IMR-90 (cell line): ENCODE data around the gene RANGRF. TPM values are rescaled to one million over a fixed set of nuclear protein-coding genes. Genes with fewer than 3 reads are reported as not detected.

Experiments used
- ATAC-seq: fragments of 200-7000 bp; cut with Tn5 transposase; 2 replicates; pipeline ENCODE4 v1.9.1; 2020; ENCODE audit warnings: low read depth, mild to moderate bottlenecking, moderate library complexity
- BruUV-seq: library from RNA; stranded (reverse); fragments of 400-500 nt; replicated peaks from 2 replicates; lab custom pipeline; 2021; lab: Mats Ljungman, UMichigan
- CTCF ChIA-PET: fragments of 300-600 bp; formaldehyde crosslinking; extraction: SDS; loops from one replicate; lab custom pipeline; 2021; ENCODE audit warnings: antibody characterized with exemption; lab: Yijun Ruan, JAX
- POLR2A ChIA-PET: fragments of 300-600 bp; sonication (Branson Sonifier 250); formaldehyde crosslinking; loops from one replicate; lab custom pipeline; 2022; ENCODE audit warnings: antibody characterized with exemption; ENCODE audit not compliant: unreplicated experiment; lab: Charles Lee
- DNase-seq: peaks from one replicate; pipeline ENCODE4 v3.0.0; 2013
- H2AFZ ChIP-seq: replicated peaks from 2 replicates; pipeline ENCODE3; 2013; ENCODE audit warnings: low read length, mild to moderate bottlenecking; ENCODE audit not compliant: poor library complexity
- H2AK5ac ChIP-seq: 2 replicates; pipeline ENCODE4 v1.6.1; 2013; ENCODE audit warnings: low read depth, low read length, inconsistent platforms
- H2AK9ac ChIP-seq: replicated peaks from 2 replicates; pipeline ENCODE3; 2013; ENCODE audit warnings: mild to moderate bottlenecking, low read depth, low read length, moderate library complexity; ENCODE audit not compliant: poor library complexity
- H2BK120ac ChIP-seq: 2 replicates; pipeline ENCODE4 v1.6.1; 2013; ENCODE audit warnings: low read depth, low read length, inconsistent platforms
- H2BK15ac ChIP-seq: 3 replicates; pipeline ENCODE4 v1.6.1; 2013; ENCODE audit warnings: low read depth, low read length, inconsistent platforms
- H2BK20ac ChIP-seq: 2 replicates; pipeline ENCODE4 v1.6.1; 2013; ENCODE audit warnings: low read depth, mild to moderate bottlenecking, inconsistent platforms, low read length, moderate library complexity
- H2BK5ac ChIP-seq: 2 replicates; pipeline ENCODE4 v1.6.1; 2013; ENCODE audit warnings: mild to moderate bottlenecking, low read depth, low read length, inconsistent platforms; ENCODE audit not compliant: poor library complexity, severe bottlenecking
- H3K14ac ChIP-seq: replicated peaks from 2 replicates; pipeline ENCODE4 v1.6.1; 2013; ENCODE audit warnings: low read depth, low read length, inconsistent platforms
- H3K18ac ChIP-seq: 2 replicates; pipeline ENCODE4 v1.6.1; 2013; ENCODE audit warnings: low read depth, low read length, control low read depth
- H3K23ac ChIP-seq: 2 replicates; pipeline ENCODE4 v1.6.1; 2013; ENCODE audit warnings: low read depth, low read length, inconsistent platforms
- H3K27ac ChIP-seq: 2 replicates; pipeline ENCODE4 v1.5.1; 2013; ENCODE audit warnings: mild to moderate bottlenecking, control low read depth, low read length; ENCODE audit not compliant: insufficient read depth
- H3K27me3 ChIP-seq: 2 replicates; pipeline ENCODE4 v1.6.1; 2013; ENCODE audit warnings: low read length; ENCODE audit not compliant: control insufficient read depth, insufficient read depth
- H3K36me3 ChIP-seq: 2 replicates; pipeline ENCODE4 v1.6.1; 2013; ENCODE audit warnings: low read length, mixed read lengths; ENCODE audit not compliant: control insufficient read depth, insufficient read depth
- H3K4ac ChIP-seq: 2 replicates; pipeline ENCODE4 v1.6.1; 2013; ENCODE audit warnings: low read depth, low read length, inconsistent platforms
- H3K4me1 ChIP-seq: 2 replicates; pipeline ENCODE4 v1.6.1; 2013; ENCODE audit warnings: low read length, mixed read lengths; ENCODE audit not compliant: control insufficient read depth, insufficient read depth
- H3K4me2 ChIP-seq: 2 replicates; pipeline ENCODE4 v1.6.1; 2013; ENCODE audit warnings: low read depth, mild to moderate bottlenecking, control low read depth, low read length, moderate library complexity
- H3K4me3 ChIP-seq: 2 replicates; pipeline ENCODE4 v1.5.1; 2013; ENCODE audit warnings: low read depth, mild to moderate bottlenecking, control low read depth, low read length, moderate library complexity; ENCODE audit not compliant: insufficient read depth
- H3K56ac ChIP-seq: 2 replicates; pipeline ENCODE4 v1.6.1; 2013; ENCODE audit warnings: low read length, inconsistent platforms; ENCODE audit not compliant: insufficient read depth; ENCODE audit errors: extremely low read depth
- H3K79me1 ChIP-seq, 2 experiments: 2 replicates each; pipeline ENCODE4 v1.6.1; 2013; ENCODE audit warnings: low read length in 2 of 2, inconsistent platforms in 1 of 2, low read depth in 1 of 2
- H3K9ac ChIP-seq: 2 replicates; pipeline ENCODE4 v1.6.1; 2013; ENCODE audit warnings: low read depth, low read length, control low read depth
- H3K9me1 ChIP-seq: 2 replicates; pipeline ENCODE4 v1.6.1; 2013; ENCODE audit warnings: low read length, inconsistent platforms; ENCODE audit not compliant: insufficient read depth
- H3K9me3 ChIP-seq: 2 replicates; pipeline ENCODE4 v1.6.1; 2013; ENCODE audit warnings: low read length; ENCODE audit not compliant: control insufficient read depth, insufficient read depth
- H4K20me1 ChIP-seq: 2 replicates; pipeline ENCODE4 v1.6.1; 2013; ENCODE audit warnings: low read length, inconsistent platforms; ENCODE audit not compliant: insufficient read depth
- H4K5ac ChIP-seq: 2 replicates; pipeline ENCODE4 v1.6.1; 2013; ENCODE audit warnings: mild to moderate bottlenecking, low read depth, low read length, control low read depth
- H4K8ac ChIP-seq, 2 experiments: 2 replicates each; pipeline ENCODE4 v1.6.1; 2013; ENCODE audit warnings: low read depth in 2 of 2, low read length in 2 of 2, control low read depth in 1 of 2, inconsistent platforms in 1 of 2
- H4K91ac ChIP-seq: 2 replicates; pipeline ENCODE4 v1.6.1; 2013; ENCODE audit warnings: low read depth, low read length, inconsistent platforms; ENCODE audit not compliant: insufficient read depth
- BHLHE40 ChIP-seq: fragments of 150-350 bp; IDR thresholded peaks from 2 replicates; pipeline ENCODE4 v1.6.1; 2016; ENCODE audit warnings: mild to moderate bottlenecking, low read depth, low read length
- CEBPB ChIP-seq: IDR thresholded peaks from 2 replicates; pipeline ENCODE4 v1.6.1; 2012; ENCODE audit warnings: low read depth, low read length, improper control_type of control experiment
- FOS ChIP-seq: fragments of 150-350 bp; IDR thresholded peaks from 2 replicates; pipeline ENCODE4 v1.6.1; 2016; ENCODE audit warnings: low read depth, low read length
- MAFK ChIP-seq: IDR thresholded peaks from 2 replicates; pipeline ENCODE4 v1.6.1; 2012; ENCODE audit warnings: low read depth, low read length, improper control_type of control experiment
- MAZ ChIP-seq: IDR thresholded peaks from 2 replicates; pipeline ENCODE4 v1.6.1; 2012; ENCODE audit warnings: low read depth, mild to moderate bottlenecking, low read length, improper control_type of control experiment, moderate library complexity, borderline replicate concordance
- MXI1 ChIP-seq: IDR thresholded peaks from 2 replicates; pipeline ENCODE4 v1.6.1; 2012; ENCODE audit warnings: low read depth, mild to moderate bottlenecking, low read length, moderate library complexity, borderline replicate concordance
- NFE2L2 ChIP-seq: fragments of 150-350 bp; IDR thresholded peaks from 2 replicates; pipeline ENCODE4 v1.6.1; 2016; ENCODE audit warnings: low read depth, mild to moderate bottlenecking, low read length
- POLR2A ChIP-seq: IDR thresholded peaks from 2 replicates; pipeline ENCODE4 v1.6.1; 2012; ENCODE audit warnings: mild to moderate bottlenecking, low read depth, low read length
- RAD21 ChIP-seq: IDR thresholded peaks from 2 replicates; pipeline ENCODE4 v1.6.1; 2012; ENCODE audit warnings: low read length, improper control_type of control experiment
- RCOR1 ChIP-seq: IDR thresholded peaks from 2 replicates; pipeline ENCODE4 v1.6.1; 2012; ENCODE audit warnings: mild to moderate bottlenecking, low read length, improper control_type of control experiment; ENCODE audit not compliant: insufficient replicate concordance
- WGBS, 2 experiments: methylation state at CpG; one replicate each; pipeline versions ENCODE4 v1.1.5 to v1.1.7; 2013; ENCODE audit warnings: missing lambda C conversion rate in 2 of 2; ENCODE audit not compliant: insufficient read length in 1 of 2; ENCODE audit errors: extremely low coverage in 2 of 2; 5-methylcytosine and 5-hydroxymethylcytosine counted together
- dilution Hi-C: fragments of 300-500 bp; cut with HindIII; formaldehyde crosslinking; loops from one replicate; pipeline ENCODE4 v1.14.3; 2018; ENCODE audit warnings: low sequenced_read_pairs; ENCODE audit not compliant: unreplicated experiment
- in situ Hi-C: fragments of 300-500 bp; cut with MboI; formaldehyde crosslinking; loops from 3 replicates; pipeline ENCODE4 v1.14.3; 2019; ENCODE audit warnings: low sequenced_read_pairs, inconsistent platforms, mixed read lengths
- intact Hi-C: fragments of 100-400 bp; cut with micrococcal nuclease; formaldehyde crosslinking; loops from 2 replicates; pipeline ENCODE4 v1.10.0; 2022
- polyA plus RNA-seq, 3 experiments: library from polyadenylated mRNA; depleted of rRNA; stranded (reverse); fragments of >200 nt; gene quantifications; 2 replicates each; pipeline ENCODE4 v1.2.3, GENCODE V29; 2012; ENCODE audit warnings: low replicate concordance in 1 of 3
- total RNA-seq: library from RNA; depleted of rRNA; stranded (reverse); fragments of >200 nt; gene quantifications from 2 replicates; pipeline ENCODE4 v1.2.3, GENCODE V29; 2012
- TF ChIP-seq, protein P1 (sequence below): fragments of 150-350 bp; IDR thresholded peaks from 2 replicates; pipeline ENCODE4 v1.6.1; 2017; ENCODE audit warnings: mild to moderate bottlenecking, antibody characterized with exemption, low read length, low read depth

The RANGRF gene
- total and polyA plus RNA-seq, 2 of the 4 experiments (the other 2 are of a cell fraction) = 19.5 to 36.6 TPM

DNA sequence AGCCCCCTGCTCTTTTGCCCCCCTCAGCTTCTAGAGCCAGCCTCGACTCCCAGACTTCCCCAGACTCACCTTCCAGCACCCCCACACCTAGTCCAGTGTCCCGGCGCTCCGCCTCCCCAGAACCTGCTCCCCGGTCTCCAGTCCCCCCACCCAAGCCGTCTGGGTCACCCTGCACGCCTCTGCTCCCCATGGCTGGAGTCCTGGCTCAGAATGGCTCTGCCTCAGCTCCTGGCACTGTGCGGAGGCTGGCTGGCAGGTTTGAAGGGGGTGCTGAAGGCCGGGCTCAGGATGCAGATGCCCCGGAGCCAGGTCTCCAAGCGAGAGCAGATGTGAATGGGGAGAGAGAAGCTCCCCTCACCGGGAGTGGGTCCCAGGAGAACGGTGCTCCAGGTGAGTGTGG, 23.8 kb downstream of the RANGRF start:
- ChIA-PET CTCF (no interaction called here), POLR2A (no interaction called here)
- Histone ChIP-seq H2BK20ac (no peak overlapping the region), H2BK15ac (no peak overlapping the region), H3K36me3 (no peaks in the 10 kb centered on the region), H4K20me1 (no peaks in the 10 kb centered on the region), H2AK9ac (no peak overlapping the region), H3K79me1 (no peaks in the 10 kb centered on the region), H3K4me2 (no peak overlapping the region), H4K5ac (no peak overlapping the region), H3K56ac (no peak overlapping the region), H3K4me3 (no peak overlapping the region), H3K27ac (no peak overlapping the region), H2BK5ac (no peak overlapping the region), H3K27me3 (peaks cover 71% of the 10 kb centered on the region), H3K23ac (no peak overlapping the region), H4K91ac (no peak overlapping the region), H2AFZ (no peak overlapping the region), H3K9me1 (no peaks in the 10 kb centered on the region), H2AK5ac (no peak overlapping the region), H3K4ac (no peak overlapping the region), H3K14ac (no peak overlapping the region), H3K18ac (no peak overlapping the region), H3K9me3 (no peaks in the 10 kb centered on the region), H2BK120ac (no peak overlapping the region), H4K8ac (no peak overlapping the region), H3K9ac (no peak overlapping the region), H3K4me1 (no peaks in the 10 kb centered on the region; the same call in 1 of the 2 replicates)
- no TSS peak for BruUV-seq
- DNase-seq (no peak), ATAC-seq (no peak)
- TF ChIP-seq CEBPB (no peak), NFE2L2 (no peak), RCOR1 (no peak), BHLHE40 (no peak), POLR2A (no peak), MAZ (no peak), MXI1 (no peak), MAFK (no peak), FOS (no peak), RAD21 (no peak)
- TF ChIP-seq, protein P1, sequence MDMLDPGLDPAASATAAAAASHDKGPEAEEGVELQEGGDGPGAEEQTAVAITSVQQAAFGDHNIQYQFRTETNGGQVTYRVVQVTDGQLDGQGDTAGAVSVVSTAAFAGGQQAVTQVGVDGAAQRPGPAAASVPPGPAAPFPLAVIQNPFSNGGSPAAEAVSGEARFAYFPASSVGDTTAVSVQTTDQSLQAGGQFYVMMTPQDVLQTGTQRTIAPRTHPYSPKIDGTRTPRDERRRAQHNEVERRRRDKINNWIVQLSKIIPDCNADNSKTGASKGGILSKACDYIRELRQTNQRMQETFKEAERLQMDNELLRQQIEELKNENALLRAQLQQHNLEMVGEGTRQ = no peak
- intact Hi-C loops (no loop called here), dilution Hi-C loops (no loop called here), in situ Hi-C loops (loop anchor here (25.0 kb wide), 1 partner anchor 225 kb away; the partner anchor contains the start of gene ALOX12B)
- WGBS, 2 experiments = no CpG with 5 or more reads among the region's 13 CpGs
